ENCODE measurements around the gene NAT9. TPM values are rescaled to one million over a fixed set of nuclear protein-coding genes. Genes with fewer than 3 reads are reported as not detected.
A peak's percentile ranks its signal among the peaks of the same experiment; 100 is the strongest.

The NAT9 gene
- total and polyA plus RNA-seq, 2 of the 4 experiments (the other 2 are of a cell fraction): 48.9 to 62.0 TPM

GRCh38 chr17:74763565-74764387 is 12.4 kb downstream of the NAT9 start:
- no peak overlapping the region for H3K23ac ChIP-seq (ENCODE audit: low read depth, low read length)

More at GRCh38 chr17:74763565-74764387, 12.4 kb downstream of the NAT9 start:
- H2AK5ac ChIP-seq (ENCODE audit: low read depth, low read length): no peak overlapping the region
- ChIA-PET CTCF (no interaction called here), POLR2A (ENCODE audit: unreplicated experiment) (no interaction called here)
- peaks cover 0 to 4% of the 10 kb centered on the region in 2 experiments; a peak in 1 of 4 replicates for H3K79me1 ChIP-seq (ENCODE audit: low read depth in 1 of 2, low read length in 2 of 2)
- peak overlapping the region; percentile 3 for H2AFZ ChIP-seq (replicated peaks; ENCODE audit: low read length, poor library complexity)
- dilution Hi-C loops (cut with HindIII; ENCODE audit: low sequenced_read_pairs, unreplicated experiment): no loop called here
- H3K4me1 ChIP-seq (ENCODE audit: control insufficient read depth, insufficient read depth, low read length): peaks cover 30% of the 10 kb centered on the region
- no peak overlapping the region for H4K8ac ChIP-seq (ENCODE audit: low read depth in 2 of 2, low read length in 2 of 2)
- H3K9me3 ChIP-seq (ENCODE audit: control insufficient read depth, insufficient read depth, low read length): no peaks in the 10 kb centered on the region
- H3K27ac ChIP-seq (ENCODE audit: insufficient read depth, low read length): no peak overlapping the region
- no CpG with 5 or more reads among the region's 16 CpGs for WGBS, 2 experiments (ENCODE audit: extremely low coverage in 2 of 2, insufficient read length in 1 of 2)
- H3K27me3 ChIP-seq (ENCODE audit: control insufficient read depth, insufficient read depth, low read length): no peaks in the 10 kb centered on the region
- no peak overlapping the region for H2BK15ac ChIP-seq (ENCODE audit: low read depth, low read length)
- H2BK120ac ChIP-seq (ENCODE audit: low read depth, low read length): no peak overlapping the region
- no peak overlapping the region for H3K56ac ChIP-seq (ENCODE audit: extremely low read depth, insufficient read depth, low read length)
- intact Hi-C loops (cut with micrococcal nuclease): no loop called here
- H3K4ac ChIP-seq (ENCODE audit: low read depth, low read length): no peak overlapping the region
- ATAC-seq (ENCODE audit: low read depth) (no peak), DNase-seq (no peak)
- H4K20me1 ChIP-seq (ENCODE audit: insufficient read depth, low read length): peaks cover 4% of the 10 kb centered on the region; the same call in 1 of the 2 replicates
- H3K36me3 ChIP-seq (ENCODE audit: control insufficient read depth, insufficient read depth, low read length): no peaks in the 10 kb centered on the region
- H3K4me2 ChIP-seq (ENCODE audit: low read depth, low read length): no peak overlapping the region
- H2AK9ac ChIP-seq (replicated peaks; ENCODE audit: low read depth, low read length, poor library complexity): peak overlapping the region; percentile 44
- no peak overlapping the region for H3K18ac ChIP-seq (ENCODE audit: low read depth, low read length)
- H3K9ac ChIP-seq (ENCODE audit: low read depth, low read length): no peak overlapping the region
- no peak overlapping the region for H2BK20ac ChIP-seq (ENCODE audit: low read depth, low read length)
- no TSS peak for BruUV-seq (replicated peaks)
- in situ Hi-C loops (cut with MboI; ENCODE audit: low sequenced_read_pairs): no loop called here
- no peak overlapping the region for H4K5ac ChIP-seq (ENCODE audit: low read depth, low read length)
- H4K91ac ChIP-seq (ENCODE audit: insufficient read depth, low read depth, low read length): no peak overlapping the region
- no peak overlapping the region for H3K14ac ChIP-seq (replicated peaks; ENCODE audit: low read depth, low read length)
- H2BK5ac ChIP-seq (ENCODE audit: low read depth, low read length, poor library complexity, severe bottlenecking): no peak overlapping the region
- peaks cover 9% of the 10 kb centered on the region; the same call in 1 of the 2 replicates for H3K9me1 ChIP-seq (ENCODE audit: insufficient read depth, low read length)
- TF ChIP-seq POLR2A (IDR thresholded peaks at IDR 0.05; ENCODE audit: low read depth, low read length) (no peak), CHD1 (IDR thresholded peaks at IDR 0.05; ENCODE audit: low read depth, low read length) (no peak), RFX5 (IDR thresholded peaks at IDR 0.05; ENCODE audit: low read depth, low read length) (no peak), BHLHE40 (IDR thresholded peaks at IDR 0.05; ENCODE audit: low read depth, low read length) (no peak), NFE2L2 (IDR thresholded peaks at IDR 0.05; ENCODE audit: low read depth, low read length) (no peak), SMC3 (IDR thresholded peaks at IDR 0.05; ENCODE audit: low read depth, low read length) (no peak), MAFK (IDR thresholded peaks at IDR 0.05; ENCODE audit: low read depth, low read length) (no peak), FOS (IDR thresholded peaks at IDR 0.05; ENCODE audit: low read depth, low read length) (no peak), ELK1 (IDR thresholded peaks at IDR 0.05; ENCODE audit: borderline replicate concordance, low read depth, low read length) (no peak), CEBPB (IDR thresholded peaks at IDR 0.05; ENCODE audit: low read depth, low read length) (no peak), MXI1 (IDR thresholded peaks at IDR 0.05; ENCODE audit: borderline replicate concordance, low read depth, low read length) (no peak)
- TF ChIP-seq, protein P1, sequence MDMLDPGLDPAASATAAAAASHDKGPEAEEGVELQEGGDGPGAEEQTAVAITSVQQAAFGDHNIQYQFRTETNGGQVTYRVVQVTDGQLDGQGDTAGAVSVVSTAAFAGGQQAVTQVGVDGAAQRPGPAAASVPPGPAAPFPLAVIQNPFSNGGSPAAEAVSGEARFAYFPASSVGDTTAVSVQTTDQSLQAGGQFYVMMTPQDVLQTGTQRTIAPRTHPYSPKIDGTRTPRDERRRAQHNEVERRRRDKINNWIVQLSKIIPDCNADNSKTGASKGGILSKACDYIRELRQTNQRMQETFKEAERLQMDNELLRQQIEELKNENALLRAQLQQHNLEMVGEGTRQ (IDR thresholded peaks at IDR 0.05; ENCODE audit: low read depth, low read length): no peak
- TF ChIP-seq, protein P2, sequence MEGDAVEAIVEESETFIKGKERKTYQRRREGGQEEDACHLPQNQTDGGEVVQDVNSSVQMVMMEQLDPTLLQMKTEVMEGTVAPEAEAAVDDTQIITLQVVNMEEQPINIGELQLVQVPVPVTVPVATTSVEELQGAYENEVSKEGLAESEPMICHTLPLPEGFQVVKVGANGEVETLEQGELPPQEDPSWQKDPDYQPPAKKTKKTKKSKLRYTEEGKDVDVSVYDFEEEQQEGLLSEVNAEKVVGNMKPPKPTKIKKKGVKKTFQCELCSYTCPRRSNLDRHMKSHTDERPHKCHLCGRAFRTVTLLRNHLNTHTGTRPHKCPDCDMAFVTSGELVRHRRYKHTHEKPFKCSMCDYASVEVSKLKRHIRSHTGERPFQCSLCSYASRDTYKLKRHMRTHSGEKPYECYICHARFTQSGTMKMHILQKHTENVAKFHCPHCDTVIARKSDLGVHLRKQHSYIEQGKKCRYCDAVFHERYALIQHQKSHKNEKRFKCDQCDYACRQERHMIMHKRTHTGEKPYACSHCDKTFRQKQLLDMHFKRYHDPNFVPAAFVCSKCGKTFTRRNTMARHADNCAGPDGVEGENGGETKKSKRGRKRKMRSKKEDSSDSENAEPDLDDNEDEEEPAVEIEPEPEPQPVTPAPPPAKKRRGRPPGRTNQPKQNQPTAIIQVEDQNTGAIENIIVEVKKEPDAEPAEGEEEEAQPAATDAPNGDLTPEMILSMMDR (conservative IDR thresholded peaks at IDR 0.05; ENCODE audit: low read depth, low read length): no peak
- H3K4me3 ChIP-seq (ENCODE audit: insufficient read depth, low read depth, low read length): no peak overlapping the region

Measured in IMR-90 (cell line).